ENCODE results near the gene CCM2.

CCM2 gene

DNA sequence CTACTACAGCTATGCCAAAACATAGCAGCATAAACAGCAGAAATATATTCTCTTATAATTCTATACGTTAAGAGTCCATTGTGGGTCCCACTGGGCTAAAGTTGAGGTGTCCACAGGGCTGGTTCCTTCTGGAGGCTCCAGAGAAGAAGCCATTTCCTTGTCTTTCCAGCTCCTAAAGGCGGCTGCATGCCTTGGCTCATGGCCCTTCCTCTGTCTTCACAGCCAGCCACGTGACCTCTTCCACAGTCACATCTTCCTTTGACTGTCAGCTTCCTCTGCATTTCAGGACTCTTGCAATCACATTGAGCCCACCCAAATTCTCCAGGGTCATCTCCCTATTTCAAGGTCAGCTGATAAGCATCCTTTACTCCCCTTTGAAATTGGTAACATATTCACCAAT lies 71.5 kb downstream of the CCM2 start:
- no peak for DNase-seq

DNA sequence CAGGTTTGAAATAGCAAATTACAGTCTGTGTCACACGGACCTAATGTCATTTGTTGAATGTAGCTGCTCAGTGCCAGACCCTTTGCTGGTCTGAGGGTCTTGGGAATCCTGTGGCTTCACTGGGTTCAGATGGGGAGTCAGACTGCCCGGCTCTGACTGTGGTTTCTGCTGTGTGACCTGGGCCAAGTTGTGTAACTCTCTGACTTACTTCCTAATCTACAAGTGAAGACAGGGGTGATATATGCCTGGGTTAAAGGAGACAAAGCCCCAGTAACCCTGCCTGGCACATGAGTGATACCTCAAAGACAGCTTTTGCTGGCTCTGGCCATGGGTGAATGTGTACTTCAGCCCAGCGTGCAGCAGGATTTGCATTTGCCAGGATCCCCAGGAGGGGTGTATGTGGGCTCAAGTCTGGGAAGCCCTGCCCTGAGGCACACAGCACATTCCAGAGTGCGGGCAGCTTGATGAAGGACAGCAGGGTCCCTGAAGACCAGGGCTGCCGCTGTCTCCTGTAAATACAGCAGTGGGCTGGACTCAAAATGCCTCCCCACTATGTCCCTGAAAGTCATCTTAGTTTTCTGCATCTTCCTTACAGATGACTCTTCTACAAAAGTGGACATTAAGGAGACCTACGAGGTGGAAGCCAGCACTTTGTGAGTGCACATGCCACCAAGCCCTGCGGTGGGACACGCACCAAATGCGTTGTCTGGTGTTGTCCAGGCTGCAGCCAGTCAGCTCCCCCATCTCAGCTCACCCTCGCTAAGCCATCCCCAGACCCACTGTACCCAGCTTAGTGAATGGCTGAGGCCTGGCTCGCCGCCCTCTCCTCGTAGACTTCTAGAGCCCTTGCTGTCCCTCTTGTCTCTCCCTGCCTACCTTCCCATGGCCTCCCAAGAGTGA lies 72.4 kb downstream of the CCM2 start:
- DNase-seq, result no peak

DNA sequence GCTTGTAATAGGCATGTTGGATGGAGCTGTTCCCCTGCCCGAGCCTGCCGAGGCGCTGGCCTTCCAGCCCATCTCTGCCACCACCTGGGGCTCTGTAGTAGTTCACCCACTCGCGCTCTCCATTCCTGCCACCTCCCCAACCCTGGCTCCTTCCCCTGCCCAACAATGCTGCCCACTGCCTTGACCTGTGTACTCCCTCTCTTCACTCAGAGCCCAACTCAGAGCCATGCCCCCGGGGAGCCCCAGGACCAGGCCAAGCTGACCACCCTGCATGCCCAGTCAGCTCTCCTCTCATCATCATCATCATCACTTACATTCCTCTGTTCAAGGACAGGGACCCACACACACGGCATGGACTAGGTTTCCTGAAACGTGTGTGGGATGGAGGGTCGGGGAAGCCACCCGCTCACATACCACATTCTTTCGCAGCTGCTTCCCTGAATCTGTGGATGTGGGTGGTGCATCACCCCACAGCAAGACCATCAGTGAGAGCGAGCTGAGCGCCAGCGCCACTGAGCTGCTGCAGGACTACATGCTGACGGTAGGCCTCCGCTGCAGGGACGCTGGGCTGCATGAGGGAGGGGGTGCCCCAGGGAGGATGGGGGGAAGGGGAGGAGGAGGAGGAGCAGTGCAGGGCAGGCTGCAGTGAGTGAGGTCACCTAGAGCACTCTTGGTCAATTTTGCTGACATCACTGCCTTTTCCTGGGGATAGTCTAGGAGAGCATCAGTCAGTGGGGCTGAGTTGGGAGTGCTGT lies 73.2 kb downstream of the CCM2 start:
- no peak for DNase-seq

DNA sequence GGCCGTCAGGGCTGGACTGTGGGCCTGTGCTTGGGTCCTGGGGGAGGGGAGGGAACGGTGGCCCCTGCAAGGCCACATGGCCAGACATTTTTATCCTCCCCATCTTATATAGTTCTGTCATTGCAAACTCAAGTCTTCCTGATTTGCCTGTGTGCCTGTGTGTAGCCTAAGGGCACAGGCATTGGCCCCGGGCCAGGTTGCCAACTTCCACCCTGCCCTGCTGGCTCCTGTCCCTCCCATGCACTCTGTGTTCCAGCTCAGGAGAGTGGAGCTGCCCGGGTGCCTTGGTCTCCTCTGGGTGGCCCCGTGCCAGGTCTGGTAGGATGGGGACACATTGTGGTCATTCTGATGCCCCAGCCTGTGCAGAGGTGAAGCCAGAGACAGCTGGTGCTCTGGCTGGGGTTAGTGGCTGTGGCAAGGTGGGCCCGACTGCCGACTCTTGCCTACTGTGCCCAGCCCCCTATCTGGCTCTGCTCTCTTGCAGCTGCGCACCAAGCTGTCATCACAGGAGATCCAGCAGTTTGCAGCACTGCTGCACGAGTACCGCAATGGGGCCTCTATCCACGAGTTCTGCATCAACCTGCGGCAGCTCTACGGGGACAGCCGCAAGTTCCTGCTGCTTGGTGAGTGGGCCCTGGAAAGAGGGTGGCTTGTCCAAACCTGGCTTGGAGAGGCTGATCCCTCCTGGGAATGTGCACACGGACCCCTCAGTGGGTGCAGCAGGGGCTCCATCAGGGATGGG lies 74.0 kb downstream of the CCM2 start:
- no peak for DNase-seq

DNA sequence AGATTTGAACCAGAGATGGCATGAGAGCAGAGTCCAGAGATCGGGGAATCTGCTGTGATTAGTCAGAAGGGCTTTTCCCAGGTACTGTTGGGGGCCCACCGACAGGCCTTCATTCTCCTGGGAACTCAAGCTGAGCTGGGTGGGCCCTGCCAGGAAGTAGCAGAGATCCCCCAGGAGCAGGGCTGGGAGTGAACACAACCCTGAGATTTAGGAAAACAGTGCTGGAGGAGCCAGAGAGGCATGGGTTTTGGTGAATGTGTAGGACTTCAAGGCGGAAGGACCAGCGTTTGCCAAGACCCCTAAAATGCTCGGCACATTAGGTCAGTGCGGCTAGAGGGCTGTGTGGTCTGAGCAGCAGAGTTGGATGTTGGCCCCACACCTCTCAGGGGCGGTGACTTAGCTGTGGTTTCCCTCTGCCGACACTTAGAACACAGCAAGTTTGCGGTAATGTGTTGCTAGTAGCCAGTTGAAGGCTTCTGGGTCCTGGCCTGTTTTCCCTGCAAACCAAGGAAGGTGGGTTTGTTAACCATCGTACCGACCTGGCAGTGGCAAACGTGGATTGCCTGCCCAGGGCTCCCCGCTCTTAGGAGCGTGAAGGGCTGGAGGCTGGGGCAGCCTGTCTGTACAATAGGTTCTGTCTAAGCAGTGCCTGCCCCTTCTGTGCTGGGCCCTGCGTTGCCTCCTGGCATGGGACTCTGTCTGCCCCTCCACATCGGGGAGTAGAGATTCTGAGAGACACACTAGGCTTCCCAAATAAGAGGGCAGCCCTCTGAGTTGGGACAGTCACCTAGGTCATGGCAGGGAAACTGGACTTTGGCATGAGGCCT lies 74.7 kb downstream of the CCM2 start:
- DNase-seq, result no peak

DNA sequence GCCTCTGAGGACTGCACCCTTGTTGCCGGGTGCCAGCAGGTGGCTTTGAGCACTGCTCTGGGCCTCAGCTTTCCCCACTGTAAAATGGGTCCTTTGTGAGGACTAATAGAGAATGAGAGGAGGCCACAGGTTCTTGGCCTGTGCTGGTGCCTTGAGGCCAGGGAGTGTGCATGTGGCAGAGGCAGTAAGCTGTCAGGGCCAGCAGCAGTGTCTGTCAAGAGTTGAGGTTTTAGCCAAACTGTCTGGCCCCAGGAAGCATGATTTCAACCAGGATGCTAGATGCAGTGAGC lies 75.3 kb downstream of the CCM2 start:
- no peak for DNase-seq

DNA sequence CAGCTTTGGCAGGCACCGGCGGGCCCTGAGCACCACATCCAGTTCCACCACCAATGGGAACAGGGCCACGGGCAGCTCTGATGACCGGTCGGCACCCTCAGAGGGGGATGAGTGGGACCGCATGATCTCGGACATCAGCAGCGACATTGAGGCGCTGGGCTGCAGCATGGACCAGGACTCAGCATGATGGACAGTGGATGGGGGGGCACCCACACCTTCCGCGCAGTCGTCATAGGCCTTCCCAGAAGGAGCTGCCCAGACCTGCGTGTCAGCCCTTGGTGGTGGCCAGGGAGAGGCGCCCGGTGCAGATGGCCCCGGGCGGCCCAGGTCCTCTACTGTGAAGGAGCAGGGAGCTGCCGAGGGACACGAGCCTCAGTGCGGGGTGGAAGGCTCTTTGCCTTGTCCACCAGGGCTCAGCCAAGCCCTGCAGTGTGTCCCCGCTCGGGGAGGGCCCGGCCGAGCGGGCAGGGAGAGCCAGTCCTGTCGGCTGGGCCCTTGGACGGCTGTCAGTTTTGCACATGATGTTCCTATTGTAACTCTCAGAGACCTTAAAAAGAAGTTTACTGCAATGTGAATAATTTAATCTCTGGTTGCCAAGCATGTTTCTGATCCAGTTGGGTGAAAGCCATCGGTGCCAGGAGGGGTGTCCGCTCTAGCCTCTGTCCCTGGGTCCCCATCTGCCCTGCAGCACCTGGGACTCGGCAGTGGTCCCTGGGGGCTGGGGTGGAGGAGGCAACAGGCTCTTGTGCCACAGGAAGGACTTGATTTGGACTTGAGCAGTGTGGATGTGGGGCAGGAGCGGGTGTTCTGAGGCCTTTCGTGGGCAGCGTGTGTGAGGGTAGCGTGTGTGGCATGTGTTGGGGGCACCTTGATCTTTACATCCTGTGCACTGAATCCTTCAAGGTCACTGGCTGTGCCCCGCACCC lies 76.1 kb downstream of the CCM2 start:
- no peak for DNase-seq

DNA sequence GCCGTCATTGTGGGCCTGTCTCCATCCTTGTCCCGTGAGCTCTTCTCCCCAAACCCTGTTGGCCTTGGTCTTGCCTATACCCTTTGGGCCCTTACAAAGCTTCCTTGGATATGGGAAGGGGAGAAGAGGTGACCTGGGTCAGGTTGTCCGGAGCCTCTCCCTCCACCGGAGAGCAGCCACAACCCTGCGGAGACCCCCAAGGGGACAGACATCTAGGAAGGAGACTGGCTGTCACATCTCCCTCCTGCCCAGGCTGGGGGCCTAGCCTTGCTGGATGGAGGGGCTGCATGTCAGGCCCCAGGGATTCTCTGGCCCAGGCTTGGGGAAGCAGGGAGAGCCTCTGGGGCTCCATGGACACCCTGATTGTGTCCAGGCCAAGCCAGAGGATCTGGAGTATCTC lies 76.9 kb downstream of the CCM2 start:
- no peak for DNase-seq

DNA sequence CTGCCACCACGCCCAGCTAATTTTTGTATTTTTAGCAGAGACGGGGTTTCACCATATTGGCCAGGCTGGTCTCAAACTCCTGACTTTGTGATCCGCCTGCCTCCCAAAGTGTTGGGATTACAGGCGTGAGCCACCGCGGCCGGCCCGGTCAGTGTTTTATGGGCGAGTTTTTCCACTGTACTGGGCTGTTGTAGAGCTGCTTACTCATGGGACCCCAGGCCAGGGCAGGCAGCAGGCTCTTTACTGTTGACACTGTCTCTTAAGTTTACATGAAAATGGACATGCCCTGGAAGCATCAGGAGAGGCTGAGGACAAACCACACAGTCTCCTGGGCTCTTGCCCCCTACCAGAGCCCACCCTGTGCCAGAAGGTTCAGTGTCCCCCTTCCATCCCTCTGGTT lies 77.6 kb downstream of the CCM2 start:
- DNase-seq, result no peak

DNA sequence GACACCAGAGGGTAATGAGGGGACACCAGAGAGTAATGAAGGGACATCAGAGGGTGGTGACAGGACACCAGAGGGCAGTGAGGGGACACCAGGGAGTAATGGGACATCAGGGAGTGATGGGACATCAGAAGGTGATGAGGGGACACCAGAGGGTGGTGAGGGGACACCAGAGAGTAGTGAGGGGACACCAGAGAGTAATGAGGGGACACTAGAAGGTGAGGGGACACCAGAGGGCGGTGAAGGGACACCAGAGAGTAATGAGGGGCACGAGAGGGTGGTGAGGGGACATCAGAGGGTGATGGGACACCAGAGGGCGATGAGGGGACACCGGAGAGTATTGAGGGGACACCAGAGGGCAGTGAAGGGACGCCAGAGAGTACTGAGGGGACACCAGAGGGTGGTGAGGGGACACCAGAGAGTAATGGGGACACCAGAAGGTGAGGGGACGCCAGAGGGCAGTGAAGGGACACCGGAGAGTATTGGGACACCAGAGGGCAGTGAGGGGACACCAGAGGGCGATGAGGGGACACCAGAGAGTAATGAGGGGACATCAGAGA lies 78.2 kb downstream of the CCM2 start:
- no peak for DNase-seq

DNA sequence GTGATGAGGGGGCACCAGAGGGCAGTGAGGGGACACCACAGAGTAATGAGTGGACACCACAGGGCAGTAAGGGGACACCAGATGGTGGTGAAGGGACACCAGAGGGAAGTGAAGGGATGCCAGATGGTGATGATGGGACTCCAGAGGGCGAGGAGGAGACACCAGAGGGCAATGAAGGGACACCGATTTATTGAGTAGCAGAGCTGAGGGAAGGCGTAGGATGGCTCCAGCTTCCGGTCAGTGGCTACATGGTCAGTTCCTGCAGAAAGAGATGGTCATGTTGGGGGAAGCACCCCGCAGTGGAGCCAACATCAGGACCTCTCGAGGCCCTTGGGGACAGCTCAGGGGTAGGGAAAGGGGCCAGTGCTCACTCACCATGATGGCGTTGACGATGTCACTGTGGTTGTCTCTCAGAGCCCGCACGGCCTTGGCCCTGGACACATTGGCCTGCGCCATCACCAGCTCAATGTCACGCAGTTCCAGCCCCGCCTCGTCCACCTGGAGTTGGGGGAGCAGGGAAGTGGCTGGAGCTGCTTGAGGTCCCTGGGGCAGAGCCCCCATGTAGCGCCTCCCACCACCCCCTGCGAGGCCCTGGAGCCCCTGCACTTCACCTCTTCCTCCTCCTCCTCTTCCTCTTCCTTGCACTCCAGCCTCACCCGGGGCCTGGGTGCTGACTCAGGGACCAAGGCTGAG lies 80.4 kb downstream of the CCM2 start:
- DNase-seq, result no peak

DNA sequence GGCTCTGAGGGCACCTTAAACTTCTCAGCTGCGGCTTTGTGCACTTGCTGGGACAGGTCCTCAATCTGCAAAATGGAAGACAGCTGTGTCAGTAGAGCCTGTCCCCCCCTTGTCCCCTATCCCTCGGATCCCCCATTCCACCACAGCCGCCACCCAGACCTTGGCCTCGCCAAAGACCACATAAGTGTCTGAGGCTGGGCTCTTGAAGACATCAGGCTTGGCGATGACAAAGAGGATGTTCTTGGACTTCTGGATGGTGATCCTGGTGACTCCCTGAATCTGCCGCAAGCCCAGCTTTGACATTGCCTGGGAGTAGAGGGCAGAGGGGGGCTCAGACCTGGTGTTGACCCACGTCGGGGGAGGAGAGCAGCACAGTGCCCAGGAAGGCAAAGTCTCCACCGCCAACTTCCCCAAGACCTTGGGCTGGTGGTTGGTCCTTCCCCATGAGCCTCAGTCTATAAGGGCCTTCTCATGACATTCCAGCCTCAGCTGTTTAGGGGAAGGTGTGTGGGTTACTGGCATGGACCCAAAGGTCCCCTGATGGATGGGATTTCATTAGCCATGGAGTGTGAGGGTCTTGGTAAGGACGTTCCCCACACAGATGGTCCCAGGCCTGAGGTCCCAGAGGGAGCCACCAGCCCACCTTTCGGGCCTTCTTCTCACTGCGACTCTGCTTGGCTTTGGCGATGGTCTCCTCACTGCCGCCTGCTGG lies 81.1 kb downstream of the CCM2 start:
- no peak for DNase-seq

DNA sequence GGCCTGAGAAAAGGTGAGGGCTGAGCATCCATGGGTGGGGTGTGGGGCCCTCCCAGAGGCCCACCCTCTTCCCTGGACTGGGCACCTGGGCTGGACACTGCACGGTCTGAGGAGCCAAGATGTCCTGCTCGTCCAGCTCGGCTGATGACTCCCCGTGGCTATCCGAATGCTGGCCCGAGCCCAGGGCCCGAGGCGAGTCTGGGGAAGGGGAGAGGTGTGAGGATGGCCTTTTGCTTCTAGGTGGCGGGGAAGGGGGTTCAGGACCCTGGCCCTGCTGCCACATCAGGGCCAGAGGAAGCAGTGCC lies 81.6 kb downstream of the CCM2 start:
- DNase-seq, result no peak

DNA sequence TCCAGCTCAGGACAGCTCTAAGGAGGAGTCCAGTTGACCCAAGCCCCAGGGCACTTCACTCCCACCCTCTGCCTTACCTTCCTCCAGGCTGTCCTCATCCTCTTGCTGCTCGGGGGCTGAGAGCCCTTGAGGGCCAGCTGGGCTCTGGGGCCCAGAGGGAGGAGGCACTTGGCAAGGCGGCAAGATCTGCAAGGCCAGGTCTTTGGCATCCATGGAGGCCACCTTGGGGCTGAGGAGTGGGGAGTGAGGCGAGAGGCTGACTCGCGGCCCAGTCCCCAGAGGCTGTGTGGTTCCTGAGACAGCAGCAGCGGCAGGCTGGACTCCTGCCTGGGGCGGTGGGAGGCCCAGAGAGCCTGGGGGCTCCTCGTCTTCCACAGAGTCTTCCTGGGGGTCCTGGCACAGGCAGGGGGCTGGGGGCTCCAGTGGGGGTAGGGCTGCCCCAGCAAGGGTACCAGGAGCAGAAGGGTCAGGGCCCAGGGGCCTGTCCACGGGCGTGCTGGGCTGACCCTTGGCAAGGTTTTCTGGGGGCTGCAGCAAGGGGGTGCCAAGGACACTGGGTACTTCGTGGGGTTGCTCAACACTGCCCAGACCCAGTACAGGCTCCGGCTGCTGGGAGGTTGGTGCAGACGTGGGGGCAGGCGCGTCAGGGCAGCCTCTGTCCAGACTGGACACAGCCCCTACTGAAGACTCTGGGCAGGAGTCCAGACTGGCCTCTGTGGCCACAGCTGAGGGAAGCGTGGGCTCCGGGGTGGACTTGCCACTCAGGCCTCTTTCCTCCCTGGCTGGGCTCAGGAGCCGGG lies 82.2 kb downstream of the CCM2 start:
- no peak for DNase-seq

DNA sequence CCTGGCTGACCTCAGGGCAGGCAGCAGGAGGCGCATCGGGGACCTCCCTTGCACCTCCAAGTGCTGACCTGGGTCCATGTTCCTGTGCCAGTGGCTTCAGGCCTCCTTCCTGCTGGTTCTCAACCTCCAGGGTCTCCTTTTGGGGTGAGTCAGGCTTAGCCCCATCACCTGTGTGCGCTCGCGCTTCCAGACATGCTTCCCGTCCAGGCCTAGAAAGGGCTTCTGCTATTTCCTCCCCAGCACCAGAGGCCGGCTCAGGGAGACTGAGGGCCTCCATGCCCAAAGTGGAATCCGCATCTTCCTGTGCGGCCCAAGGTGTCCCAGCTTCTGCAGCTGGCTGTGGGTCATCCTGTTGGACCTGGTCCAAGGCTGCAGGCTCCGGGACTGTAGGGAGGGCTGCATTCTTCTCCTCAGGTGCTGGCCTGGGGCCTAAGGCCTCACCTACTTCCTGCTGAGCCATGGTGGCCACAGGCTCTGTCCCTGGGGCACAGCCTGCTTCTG lies 82.9 kb downstream of the CCM2 start:
- DNase-seq, result no peak

DNA sequence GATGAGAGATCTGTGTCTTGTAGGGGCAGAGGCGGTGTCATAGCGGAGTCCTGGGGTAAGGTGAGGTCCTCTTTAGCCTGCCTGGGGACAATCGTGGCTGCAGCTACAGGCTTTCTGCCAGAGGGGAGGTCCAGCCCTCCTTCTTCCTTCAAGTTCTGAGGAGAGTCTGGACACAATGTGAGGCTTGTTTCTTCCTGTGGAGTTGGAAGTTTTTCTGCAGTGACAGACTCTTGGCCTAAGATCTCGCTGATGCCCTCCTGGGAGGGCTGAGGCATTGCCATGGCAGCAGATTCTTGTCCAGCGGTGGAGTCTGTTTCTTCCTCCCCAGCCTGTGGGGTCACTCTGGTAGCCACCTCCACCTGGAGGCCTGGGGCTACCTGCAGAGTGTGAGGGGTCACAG lies 84.3 kb downstream of the CCM2 start:
- DNase-seq, result no peak

DNA sequence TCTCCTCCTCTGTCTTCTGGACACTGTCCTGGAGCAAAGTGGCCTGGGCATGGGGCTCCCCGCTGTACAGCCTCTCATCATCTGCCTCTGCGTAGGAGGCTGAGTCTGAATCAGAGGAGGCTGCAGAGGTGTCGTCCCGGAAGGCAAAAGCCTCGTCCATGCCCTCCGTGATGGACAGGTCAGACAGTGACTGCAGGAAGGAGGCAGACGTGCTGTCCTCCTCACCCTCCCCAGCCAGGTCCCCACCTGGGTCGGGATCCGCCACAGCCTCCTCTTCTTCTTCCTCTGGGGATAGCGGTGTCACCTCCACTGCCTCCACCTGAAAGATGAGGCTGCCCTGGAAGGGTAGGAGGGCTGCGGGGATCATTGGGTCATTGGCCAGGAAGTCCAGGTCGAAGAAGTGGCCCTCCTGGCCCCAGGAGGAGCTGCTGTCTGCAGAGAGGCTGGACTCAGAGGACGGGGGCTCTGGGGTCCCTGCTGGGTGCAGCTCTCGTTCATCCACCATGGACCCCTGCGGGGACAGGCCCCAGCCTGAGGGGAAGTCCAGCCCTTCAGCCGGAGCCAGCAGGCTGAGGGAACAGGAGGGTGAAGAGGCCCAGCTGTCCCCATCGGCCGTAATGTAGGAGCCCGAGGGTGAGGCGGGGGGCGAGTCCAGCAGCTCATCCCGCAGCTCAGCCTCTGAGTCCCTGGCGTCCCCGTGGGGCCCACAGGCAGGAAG lies 85.1 kb downstream of the CCM2 start:
- DNase-seq, result no peak

DNA sequence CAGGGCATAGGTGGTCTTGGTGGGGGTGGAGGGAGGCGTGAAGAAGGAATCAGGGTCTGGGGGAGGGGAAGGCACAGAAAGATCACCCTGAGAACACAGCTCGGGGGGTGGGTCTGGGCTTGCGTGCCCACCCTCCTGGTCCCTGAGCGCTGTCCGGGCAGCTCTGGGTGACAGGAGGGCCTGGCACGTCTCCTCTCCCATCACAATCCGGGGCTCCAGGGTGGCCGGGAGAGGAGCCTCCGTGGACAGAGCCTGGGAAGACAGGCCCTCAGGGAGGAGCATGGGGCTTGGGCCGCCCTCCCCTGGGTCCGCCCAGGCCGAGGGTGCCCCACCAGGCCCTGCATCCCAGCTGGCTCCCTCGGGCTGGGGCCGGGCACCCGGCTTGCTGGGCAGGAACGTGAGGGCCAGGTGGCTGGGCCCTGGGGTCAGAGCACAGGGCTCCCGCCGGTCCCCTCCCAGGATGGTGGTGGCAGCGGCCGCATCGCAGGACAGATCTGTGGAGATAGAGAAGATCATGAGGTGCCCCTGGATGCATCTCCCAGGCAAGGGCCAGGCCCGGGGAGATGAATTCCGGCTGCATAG lies 85.7 kb downstream of the CCM2 start:
- no peak for DNase-seq
